Pancreas (tissue), 10 donors: ENCODE measurements around the gene CCNI2. TPM values are rescaled to one million over a fixed set of nuclear protein-coding genes. Genes with fewer than 3 reads are reported as not detected.

Experiments used
- ATAC-seq, 4 donors: fragments of 200-7000 bp; cut with Tn5 transposase; one replicate each; pipeline versions ENCODE4 v1.8.0 to v1.9.1; 2020; ENCODE audit warnings: mild to moderate bottlenecking in 4 of 4, moderate library complexity in 4 of 4
- DNase-seq, 6 donors: peaks; one replicate each; pipeline ENCODE4 v3.0.0-alpha.2; 2020
- FAIRE-seq: peaks from 2 replicates; lab custom pipeline; 2012; peaks lifted over from hg19 to GRCh38; lab: Jason Lieb, UNC
- H3K27ac ChIP-seq, 4 donors: fragments of 200-600 bp; sonication (generic); 1 replicate in 3 of 4; 2 replicates in 1 of 4; pipeline versions ENCODE4 v1.5.0 to v1.8.0; 2020
- H3K27me3 ChIP-seq, 4 donors: fragments of 200-600 bp; one replicate each; pipeline ENCODE4 v1.8.0; 2021
- H3K36me3 ChIP-seq, 3 donors: fragments of 200-600 bp; sonication (generic) in 1 of 3; one replicate each; pipeline versions ENCODE4 v1.5.0 to v1.8.0; 2020 to 2021
- H3K4me1 ChIP-seq, 3 donors: fragments of 200-600 bp; one replicate each; pipeline ENCODE4 v1.8.0; 2021
- H3K4me3 ChIP-seq, 4 donors: fragments of 200-600 bp; sonication (generic) in 2 of 4; one replicate each; pipeline versions ENCODE4 v1.5.0 to v1.8.0; 2020 to 2021
- H3K9me3 ChIP-seq, 4 donors: fragments of 200-600 bp; one replicate each; pipeline ENCODE4 v1.8.0; 2021
- CTCF ChIP-seq, 4 donors: fragments of 200-600 bp; sonication (generic) in 3 of 4; IDR thresholded peaks; one replicate each; pipeline versions ENCODE4 v1.5.0 to v1.8.0; 2021; ENCODE audit warnings: antibody characterized with exemption in 4 of 4
- WGBS, 2 donors: extraction: QIAGEN DNeasy Blood & Tissue Kit; methylation state at CpG; one replicate each; pipeline ENCODE4 v1.1.7; 2013; 5-methylcytosine and 5-hydroxymethylcytosine counted together
- intact Hi-C, 3 donors: fragments of 100-400 bp; cut with DNase I; formaldehyde crosslinking; loops; one replicate each; pipeline versions ENCODE4 v1.11.1 to v1.14.2; 2022
- polyA plus RNA-seq, 2 donors: library from polyadenylated mRNA; stranded (reverse); fragments of 200-250 nt; gene quantifications; one replicate each; pipeline ENCODE4 v1.2.3, GENCODE V29; 2013
- total RNA-seq, 6 donors: library from RNA; stranded (reverse); fragmentation: NEBNext Ultra II Directional in 4 of 6; extraction: Animal tissue kit (Norgen Biotek cat#: 25700) in 4 of 6; gene quantifications; one replicate each; pipeline versions ENCODE4 v1.2.1 to v1.2.4, GENCODE V29; 2021 to 2023
- donor health status: healthy with polysubstance abuse.
- donor health status: DM: no; HTN: no; CAD: no; lungs with moderate emphysema.
- donor health status: DM: no; HTN: no; CAD: no.
- donor health status: control.
- donor health status: control.
- donor health status: Bipolar disorder and iron deficiency.
- donor health status: DM: yes; HTN: yes; CAD: no.
- donor health status: DM: no; HTN: no; CAD: no.
- donor health status: DM: no; HTN: no; CAD: no.
- donor health status: DM: yes; HTN: yes; CAD: no.

Gene CCNI2
- total and polyA plus RNA-seq, 8 donors = 0.69 to 4.4 (median 1.3) TPM

GRCh38 chr5:132781029-132781428, 33.8 kb downstream of the CCNI2 start:
- H3K9me3 ChIP-seq = no peaks in the 10 kb centered on the region
- DNase-seq (no peak), FAIRE-seq (no peak), ATAC-seq (no peak)
- H3K27me3 ChIP-seq = no peaks in the 10 kb centered on the region
- H3K4me3 ChIP-seq = no peak overlapping the region
- intact Hi-C loops = no loop called here
- no peak for TF ChIP-seq CTCF (IDR thresholded peaks at IDR 0.05)
- H3K4me1 ChIP-seq = peaks cover 0 to 9% (median 6%) of the 10 kb centered on the region in 3 donors
- WGBS, 2 donors = 68 to 80% methylated on average over 4 of the region's 4 CpGs
- no peaks in the 10 kb centered on the region for H3K36me3 ChIP-seq
- H3K27ac ChIP-seq = no peak overlapping the region

GRCh38 chr5:132782101-132782500, 34.9 kb downstream of the CCNI2 start:
- no peaks in the 10 kb centered on the region for H3K27me3 ChIP-seq
- no peak overlapping the region for H3K27ac ChIP-seq
- no peak for FAIRE-seq
- WGBS, 2 donors = 72 to 79% methylated on average over 4 of the region's 4 CpGs
- no peaks in the 10 kb centered on the region for H3K9me3 ChIP-seq
- H3K4me1 ChIP-seq = peaks cover 0 to 9% (median 6%) of the 10 kb centered on the region in 3 donors
- no peaks in the 10 kb centered on the region for H3K36me3 ChIP-seq
- peak in 1 of 4 donors; percentile 10 for ATAC-seq
- TF ChIP-seq CTCF (IDR thresholded peaks at IDR 0.05) = no peak
- DNase-seq = no peak
- intact Hi-C loops = no loop called here
- H3K4me3 ChIP-seq = no peak overlapping the region

GRCh38 chr5:132785365-132785764, 38.1 kb downstream of the CCNI2 start:
- ATAC-seq (no peak), DNase-seq (no peak), FAIRE-seq (no peak)
- Histone ChIP-seq H3K27me3 (no peaks in the 10 kb centered on the region), H3K4me1 (no peaks in the 10 kb centered on the region), H3K36me3 (no peaks in the 10 kb centered on the region), H3K4me3 (no peak overlapping the region), H3K27ac (no peak overlapping the region), H3K9me3 (no peaks in the 10 kb centered on the region)
- no peak for TF ChIP-seq CTCF (IDR thresholded peaks at IDR 0.05)
- 72 to 81% methylated on average over 5 of the region's 5 CpGs for WGBS, 2 donors
- intact Hi-C loops = no loop called here

- no peaks in the 10 kb centered on the region for H3K4me1 ChIP-seq
- no peaks in the 10 kb centered on the region for H3K9me3 ChIP-seq
- no peaks in the 10 kb centered on the region for H3K36me3 ChIP-seq
- no peak overlapping the region for H3K4me3 ChIP-seq
- WGBS, 2 donors = 86 to 89% methylated on average over 4 of the region's 4 CpGs
- intact Hi-C loops = no loop called here
- DNase-seq = no peak
- no peak for FAIRE-seq
- no peak for ATAC-seq
- no peaks in the 10 kb centered on the region for H3K27me3 ChIP-seq
- H3K27ac ChIP-seq = no peak overlapping the region
- no peak for TF ChIP-seq CTCF (IDR thresholded peaks at IDR 0.05)
These were observed 38.6 kb downstream of the CCNI2 start for GRCh38 chr5:132785864-132786263.

GRCh38 chr5:132787076-132787475, 39.9 kb downstream of the CCNI2 start:
- intact Hi-C loops = no loop called here
- DNase-seq (no peak), ATAC-seq (no peak), FAIRE-seq (no peak)
- no peaks in the 10 kb centered on the region for H3K36me3 ChIP-seq
- H3K9me3 ChIP-seq = no peaks in the 10 kb centered on the region
- H3K4me1 ChIP-seq = no peaks in the 10 kb centered on the region
- no peak for TF ChIP-seq CTCF (IDR thresholded peaks at IDR 0.05)
- H3K27me3 ChIP-seq = no peaks in the 10 kb centered on the region
- H3K4me3 ChIP-seq = no peak overlapping the region
- H3K27ac ChIP-seq = no peak overlapping the region
- 96 to 100% methylated on average over 1 of the region's 1 CpG for WGBS, 2 donors
